ENCODE measurements around the gene KANK3. TPM values are rescaled to one million over a fixed set of nuclear protein-coding genes. Genes with fewer than 3 reads are reported as not detected.
"Not testable (repeated sequence)": the region's sequence is repeated elsewhere in the genome, so short reads cannot be mapped to it uniquely, and the experiment has no call there.

Gene KANK3
- total RNA-seq, 4 donors from 2014 or later, result 3.2 to 10.5 (median 4.1) TPM

- H3K27ac ChIP-seq, result peak within 1 kb of the TSS; percentile 99 to 100 (median 100)
- H3K9me3 ChIP-seq, result no peaks in the 10 kb centered on the region
- H3K27me3 ChIP-seq, result no peaks in the 10 kb centered on the region
- 1% methylated on average over 63 of the region's 70 CpGs; no CpG with 5 or more reads in 1 of the 2 donors for WGBS, 2 donors (ENCODE audit: low coverage in 1 of 2)
- H3K4me3 ChIP-seq, result peak within 1 kb of the TSS; percentile 86 to 100 (median 95)
- peak; percentile 100 for DNase-seq
- in situ Hi-C loops (cut with MboI; ENCODE audit: low pct_ligation_motif_present in 1 of 4, low pct_unique_long_range_greater_than_20kb in 1 of 4, low sequenced_read_pairs in 3 of 4) (no loop called here), intact Hi-C loops (cut with DNase I; ENCODE audit: low total_unique reads) (loop anchor here (1.0 kb wide), 1 partner anchor 28 kb away; no protein-coding TSS in a partner anchor)
- H3K36me3 ChIP-seq, result no peaks in the 10 kb centered on the region
- peak; percentile 58 for TF ChIP-seq POLR2A (IDR thresholded peaks at IDR 0.05)
- TF ChIP-seq CTCF (IDR thresholded peaks at IDR 0.05), result no peak
- peak in 2 of 3 donors; percentile 69 to 72 for TF ChIP-seq POLR2AphosphoS5 (IDR thresholded peaks at IDR 0.05)
- H3K4me1 ChIP-seq, result peaks cover 17 to 45% (median 27%) of the 10 kb centered on the region in 4 donors
Observed at GRCh38 chr19:8389891-8390616, 47.0 kb upstream of the KANK3 start, which contains the start of gene RAB11B. RAB11B (plus strand) TSS chr19:8390360; CDS start chr19:8390417, 57 bp downstream.

GRCh38 chr19:8388612-8388958, 45.5 kb upstream of the KANK3 start:
- no peaks in the 10 kb centered on the region for H3K27me3 ChIP-seq
- DNase-seq, result no peak
- no peaks in the 10 kb centered on the region for H3K9me3 ChIP-seq
- no peaks in the 10 kb centered on the region for H3K36me3 ChIP-seq
- H3K4me3 ChIP-seq, result no peak overlapping the region
- in situ Hi-C loops (cut with MboI; ENCODE audit: low pct_ligation_motif_present in 1 of 4, low pct_unique_long_range_greater_than_20kb in 1 of 4, low sequenced_read_pairs in 3 of 4) (no loop called here), intact Hi-C loops (cut with DNase I; ENCODE audit: low total_unique reads) (no loop called here)
- H3K27ac ChIP-seq, result peak overlapping the region in 3 of 4 donors; percentile 99 to 100 (median 100)
- peaks cover 17 to 32% (median 26%) of the 10 kb centered on the region in 4 donors for H3K4me1 ChIP-seq
- no peak for TF ChIP-seq CTCF (IDR thresholded peaks at IDR 0.05)
- no peak for TF ChIP-seq EP300 (IDR thresholded peaks at IDR 0.05; ENCODE audit: low read depth)
- no peak for TF ChIP-seq POLR2AphosphoS5 (IDR thresholded peaks at IDR 0.05)
- TF ChIP-seq POLR2A (IDR thresholded peaks at IDR 0.05), result no peak
- 20 to 68% methylated on average over 1 to 2 of the region's 2 CpGs for WGBS, 2 donors (ENCODE audit: low coverage in 1 of 2)

- TF ChIP-seq EP300 (IDR thresholded peaks at IDR 0.05; ENCODE audit: low read depth), result no peak
- no peak for TF ChIP-seq POLR2AphosphoS5 (IDR thresholded peaks at IDR 0.05)
- no peak for TF ChIP-seq POLR2A (IDR thresholded peaks at IDR 0.05)
- TF ChIP-seq CTCF (IDR thresholded peaks at IDR 0.05), result no peak
- Histone ChIP-seq H3K4me1 (peaks cover 17 to 25% (median 21%) of the 10 kb centered on the region in 4 donors), H3K9me3 (no peaks in the 10 kb centered on the region), H3K4me3 (no peak overlapping the region), H3K27me3 (no peaks in the 10 kb centered on the region), H3K27ac (no peak overlapping the region), H3K36me3 (no peaks in the 10 kb centered on the region)
- WGBS, 2 donors (ENCODE audit: low coverage in 1 of 2), result 74 to 92% methylated on average over 3 to 16 of the region's 16 CpGs
- in situ Hi-C loops (cut with MboI; ENCODE audit: low pct_ligation_motif_present in 1 of 4, low pct_unique_long_range_greater_than_20kb in 1 of 4, low sequenced_read_pairs in 3 of 4), result no loop called here
- DNase-seq, result no peak
- intact Hi-C loops (cut with DNase I; ENCODE audit: low total_unique reads), result no loop called here
Observed at GRCh38 chr19:8387688-8388611, 44.9 kb upstream of the KANK3 start.

GRCh38 chr19:8386990-8387389, 43.9 kb upstream of the KANK3 start:
- Histone ChIP-seq H3K9me3 (no peaks in the 10 kb centered on the region), H3K4me3 (no peak overlapping the region), H3K4me1 (peaks cover 12 to 18% (median 16%) of the 10 kb centered on the region in 4 donors), H3K27ac (no peak overlapping the region), H3K27me3 (no peaks in the 10 kb centered on the region), H3K36me3 (no peaks in the 10 kb centered on the region)
- DNase-seq, result no peak
- no peak for TF ChIP-seq CTCF (IDR thresholded peaks at IDR 0.05)
- no peak for TF ChIP-seq POLR2AphosphoS5 (IDR thresholded peaks at IDR 0.05)
- no peak for TF ChIP-seq EP300 (IDR thresholded peaks at IDR 0.05; ENCODE audit: low read depth)
- TF ChIP-seq POLR2A (IDR thresholded peaks at IDR 0.05), result no peak
- intact Hi-C loops (cut with DNase I; ENCODE audit: low total_unique reads), result no loop called here
- WGBS, 2 donors (ENCODE audit: low coverage in 1 of 2), result 33 to 100% methylated on average over 2 to 4 of the region's 4 CpGs
- in situ Hi-C loops (cut with MboI; ENCODE audit: low pct_ligation_motif_present in 1 of 4, low pct_unique_long_range_greater_than_20kb in 1 of 4, low sequenced_read_pairs in 3 of 4), result no loop called here

GRCh38 chr19:8386419-8386818, 43.4 kb upstream of the KANK3 start:
- peaks cover 7 to 13% (median 10%) of the 10 kb centered on the region in 4 donors for H3K4me1 ChIP-seq

GRCh38 chr19:8385566-8385965, 42.5 kb upstream of the KANK3 start:
- H3K9me3 ChIP-seq; H3K27ac ChIP-seq; in situ Hi-C loops (cut with MboI; ENCODE audit: low pct_ligation_motif_present in 1 of 4, low pct_unique_long_range_greater_than_20kb in 1 of 4, low sequenced_read_pairs in 3 of 4); intact Hi-C loops (cut with DNase I; ENCODE audit: low total_unique reads); H3K27me3 ChIP-seq; H3K4me1 ChIP-seq; DNase-seq; H3K36me3 ChIP-seq; H3K4me3 ChIP-seq: not testable (repeated sequence)
- WGBS, 2 donors (ENCODE audit: low coverage in 1 of 2), result 29 to 75% methylated on average over 3 of the region's 3 CpGs

More at GRCh38 chr19:8386419-8386818, 43.4 kb upstream of the KANK3 start:
- H3K27me3 ChIP-seq; H3K4me3 ChIP-seq; H3K27ac ChIP-seq; H3K36me3 ChIP-seq; in situ Hi-C loops (cut with MboI; ENCODE audit: low pct_ligation_motif_present in 1 of 4, low pct_unique_long_range_greater_than_20kb in 1 of 4, low sequenced_read_pairs in 3 of 4); H3K9me3 ChIP-seq; intact Hi-C loops (cut with DNase I; ENCODE audit: low total_unique reads); DNase-seq: not testable (repeated sequence)
- WGBS, 2 donors (ENCODE audit: low coverage in 1 of 2), result 75 to 90% methylated on average over 6 to 9 of the region's 9 CpGs

Data from transverse colon (tissue), 4 donors.